HuH-7.5 (cell line): ENCODE measurements around the gene SPINT2.

Source experiments
- DNase-seq: peaks from one replicate; pipeline ENCODE4 v3.0.0; 2011; ENCODE audit warnings: low spot score

The SPINT2 gene

GRCh38 chr19:38267761-38268483 lies 3.5 kb downstream of the SPINT2 start:
- DNase-seq: no peak

- DNase-seq: no peak
Observed at GRCh38 chr19:38268539-38268938, 4.2 kb downstream of the SPINT2 start.

- no peak for DNase-seq
Observed at GRCh38 chr19:38270587-38271167, 6.3 kb downstream of the SPINT2 start.

- peak; percentile 43 for DNase-seq
Observed at GRCh38 chr19:38273499-38273898, 9.1 kb downstream of the SPINT2 start.

GRCh38 chr19:38274739-38275138 lies 10.4 kb downstream of the SPINT2 start:
- DNase-seq: no peak

- no peak for DNase-seq
Observed at GRCh38 chr19:38276942-38277517, 12.7 kb downstream of the SPINT2 start.

GRCh38 chr19:38277549-38277948 lies 13.2 kb downstream of the SPINT2 start:
- DNase-seq: no peak

GRCh38 chr19:38277969-38278680 lies 13.8 kb downstream of the SPINT2 start:
- DNase-seq: no peak

- no peak for DNase-seq
Observed at GRCh38 chr19:38278751-38279150, 14.4 kb downstream of the SPINT2 start.

- no peak for DNase-seq
Observed at GRCh38 chr19:38280030-38280921, 15.9 kb downstream of the SPINT2 start.

GRCh38 chr19:38281811-38282566 lies 17.6 kb downstream of the SPINT2 start:
- DNase-seq: no peak

- DNase-seq: no peak
Observed at GRCh38 chr19:38283271-38283670, 18.9 kb downstream of the SPINT2 start.

GRCh38 chr19:38284422-38284821 lies 20.0 kb downstream of the SPINT2 start:
- DNase-seq: no peak

GRCh38 chr19:38285567-38285966 lies 21.2 kb downstream of the SPINT2 start:
- no peak for DNase-seq

GRCh38 chr19:38287604-38288003 lies 23.2 kb downstream of the SPINT2 start:
- DNase-seq: no peak

GRCh38 chr19:38288123-38288855 lies 23.9 kb downstream of the SPINT2 start:
- no peak for DNase-seq

GRCh38 chr19:38289955-38290354 lies 25.6 kb downstream of the SPINT2 start:
- DNase-seq: no peak

GRCh38 chr19:38290631-38291147 lies 26.3 kb downstream of the SPINT2 start:
- no peak for DNase-seq

- DNase-seq: no peak
Observed at GRCh38 chr19:38291855-38292254, 27.5 kb downstream of the SPINT2 start.

GRCh38 chr19:38293281-38293680 lies 28.9 kb downstream of the SPINT2 start:
- no peak for DNase-seq
